ENCODE results near the gene ZFAND4. TPM values are rescaled to one million over a fixed set of nuclear protein-coding genes. Genes with fewer than 3 reads are reported as not detected.

Gene ZFAND4
- total and polyA plus RNA-seq, 9 of the 15 experiments (the other 6 are each of a cell fraction or from before 2014, with no cell fraction given): 0.42 to 3.0 (median 1.5) TPM

GRCh38 chr10:45596526-45596925 lies 76.0 kb downstream of the ZFAND4 start:
- in situ Hi-C loops (cut with MboI) (no loop called here), intact Hi-C loops (cut with micrococcal nuclease) (no loop called here)
- FAIRE-seq (no peak), DNase-seq (ENCODE audit: extremely low read depth in 1 of 4, low spot score in 3 of 4) (no peak), ATAC-seq (no peak)
- Histone ChIP-seq H3K79me2 (ENCODE audit: control insufficient read depth, insufficient read depth, low read length) (peaks cover 28% of the 10 kb centered on the region), H3K4me1 (replicated peaks in 1 of 2; ENCODE audit: control insufficient read depth in 2 of 2, insufficient read depth in 2 of 2, low read length in 2 of 2) (peaks cover 5 to 8% of the 10 kb centered on the region in 2 experiments; a peak in 2 of 5 replicates), H3K9me3 (replicated peaks; ENCODE audit: control insufficient read depth, insufficient read depth, low read depth, low read length) (peaks cover 12% of the 10 kb centered on the region), H3K9me1 (ENCODE audit: control insufficient read depth, insufficient read depth, low read length) (no peaks in the 10 kb centered on the region), H2AFZ (ENCODE audit: low read depth, low read length) (peak overlapping the region; percentile 58), H4K20me1 (replicated peaks; ENCODE audit: control insufficient read depth, insufficient read depth, low read length) (no peaks in the 10 kb centered on the region), H3K27ac (ENCODE audit: extremely low read depth, low read depth, low read length) (no peak overlapping the region), H3K27me3 (ENCODE audit: control insufficient read depth in 2 of 2, insufficient read depth in 2 of 2, low read length in 2 of 2) (no peaks in the 10 kb centered on the region), H3K4me2 (ENCODE audit: insufficient read depth, low read length) (no peak overlapping the region), H3K9ac (ENCODE audit: insufficient read depth in 1 of 2, low read depth in 2 of 2, low read length in 2 of 2) (no peak overlapping the region), H3K4me3 (no peak overlapping the region), H3K36me3 (ENCODE audit: control insufficient read depth, insufficient read depth, low read length) (peaks cover 2% of the 10 kb centered on the region; the same call in 1 of the 3 replicates)
- no TSS peak for BruUV-seq (replicated peaks)
- ChIA-PET POLR2A (no interaction called here), CTCF (ENCODE audit: low intra/inter-chr PET ratio) (no interaction called here)
- TF ChIP-seq RBM15 (IDR thresholded peaks at IDR 0.05; ENCODE audit: insufficient read depth, low read length) (no peak), PHF20 (IDR thresholded peaks at IDR 0.05; ENCODE audit: partially characterized antibody) (no peak), U2AF1 (optimal IDR thresholded peaks at IDR 0.05; ENCODE audit: low read depth, low read length) (no peak), SMARCE1 (IDR thresholded peaks at IDR 0.05) (no peak), MTA3 (IDR thresholded peaks at IDR 0.05; ENCODE audit: borderline replicate concordance) (no peak), MYC (IDR thresholded peaks at IDR 0.05; ENCODE audit: low read depth, low read length) (no peak), MYC (CRISPR knock-in tag; IDR thresholded peaks at IDR 0.05; ENCODE audit: borderline replicate concordance, low read depth) (no peak), KHSRP (IDR thresholded peaks at IDR 0.05) (no peak)
- 62% methylated on average over 9 of the region's 9 CpGs for WGBS (ENCODE audit: insufficient coverage, low coverage, missing lambda C conversion rate)
